Mucosa of rectum (tissue), 2 donors: ENCODE results near the gene ULK4.
"Not testable (repeated sequence)": the region's sequence is repeated elsewhere in the genome, so short reads cannot be mapped to it uniquely, and the experiment has no call there.

Source experiments
- H3K27ac ChIP-seq, 2 donors: one replicate each; pipeline ENCODE4 v1.7.0; 2013; ENCODE audit warnings: inconsistent platforms in 2 of 2, low read depth in 2 of 2, low read length in 2 of 2
- H3K27me3 ChIP-seq, 2 donors: one replicate each; pipeline ENCODE4 v1.7.0; 2013; ENCODE audit warnings: low read length in 2 of 2; ENCODE audit not compliant: control insufficient read depth in 2 of 2, insufficient read depth in 2 of 2
- H3K36me3 ChIP-seq, 2 donors: one replicate each; pipeline ENCODE4 v1.7.0; 2013; ENCODE audit warnings: low read length in 2 of 2; ENCODE audit not compliant: control insufficient read depth in 2 of 2, insufficient read depth in 2 of 2
- H3K4me1 ChIP-seq, 2 donors: one replicate each; pipeline ENCODE4 v1.7.0; 2013; ENCODE audit warnings: low read length in 2 of 2, mild to moderate bottlenecking in 1 of 2; ENCODE audit not compliant: control insufficient read depth in 2 of 2, insufficient read depth in 2 of 2
- H3K4me3 ChIP-seq, 2 donors: one replicate each; pipeline ENCODE4 v1.7.0; 2013; ENCODE audit warnings: low read length in 2 of 2
- H3K9ac ChIP-seq, 2 donors: one replicate each; pipeline ENCODE4 v1.7.0; 2013; ENCODE audit warnings: low read length in 2 of 2, low read depth in 1 of 2, mild to moderate bottlenecking in 1 of 2
- H3K9me3 ChIP-seq, 2 donors: one replicate each; pipeline ENCODE4 v1.7.0; 2013; ENCODE audit warnings: low read length in 2 of 2; ENCODE audit not compliant: control insufficient read depth in 2 of 2
- donor health status: healthy.
- donor health status: Normal muscosa, but diverticular disease.

The ULK4 gene

DNA sequence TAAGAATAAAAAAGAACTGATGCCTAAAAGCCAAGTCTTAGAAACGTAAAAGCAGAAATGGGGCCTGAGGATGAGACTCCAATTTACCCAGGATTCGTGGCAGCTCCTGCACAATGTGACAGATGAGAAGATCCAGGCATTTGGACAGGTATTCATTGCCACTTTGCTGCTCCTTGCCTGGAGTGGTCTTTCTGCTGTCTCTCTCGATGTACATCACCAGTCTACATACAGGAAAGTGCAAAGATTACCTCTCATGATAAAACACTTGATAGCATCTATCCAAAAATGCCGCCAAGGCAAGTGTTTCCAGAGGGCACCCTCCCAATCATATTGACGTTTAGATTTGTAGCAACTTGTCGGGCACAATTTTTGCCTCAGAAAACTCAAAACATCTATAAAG is 244.3 kb downstream of the ULK4 start:
- H3K9ac ChIP-seq = no peak overlapping the region
- no peaks in the 10 kb centered on the region for H3K9me3 ChIP-seq

DNA sequence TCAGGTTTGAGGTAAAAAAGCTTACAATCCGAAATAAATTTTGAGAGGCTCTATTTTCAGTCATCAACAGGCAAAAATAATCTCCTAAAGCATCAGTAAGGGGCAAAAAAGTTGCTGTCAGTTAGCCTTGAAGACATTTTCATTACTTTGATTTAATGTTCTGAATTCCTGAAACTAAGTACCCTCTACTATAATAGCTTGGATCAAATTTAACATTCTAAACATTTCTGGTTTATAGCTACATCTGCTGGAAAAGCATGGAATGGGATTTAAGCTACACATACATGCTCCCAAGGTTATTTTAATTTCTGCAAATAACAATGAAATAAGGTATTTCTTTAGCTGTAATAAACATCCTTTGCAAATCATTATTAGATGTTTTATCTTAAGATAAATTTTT is 245.4 kb downstream of the ULK4 start:
- H3K4me3 ChIP-seq = no peak overlapping the region
- H3K36me3 ChIP-seq = no peaks in the 10 kb centered on the region
- H3K9me3 ChIP-seq = no peaks in the 10 kb centered on the region
- no peaks in the 10 kb centered on the region for H3K4me1 ChIP-seq
- no peak overlapping the region for H3K27ac ChIP-seq
- no peak overlapping the region for H3K9ac ChIP-seq
- no peaks in the 10 kb centered on the region for H3K27me3 ChIP-seq

More for the DNA sequence above, 244.3 kb downstream of the ULK4 start:
- no peaks in the 10 kb centered on the region for H3K4me1 ChIP-seq
- no peak overlapping the region for H3K4me3 ChIP-seq
- H3K27me3 ChIP-seq = no peaks in the 10 kb centered on the region
- H3K36me3 ChIP-seq = no peaks in the 10 kb centered on the region
- no peak overlapping the region for H3K27ac ChIP-seq

DNA sequence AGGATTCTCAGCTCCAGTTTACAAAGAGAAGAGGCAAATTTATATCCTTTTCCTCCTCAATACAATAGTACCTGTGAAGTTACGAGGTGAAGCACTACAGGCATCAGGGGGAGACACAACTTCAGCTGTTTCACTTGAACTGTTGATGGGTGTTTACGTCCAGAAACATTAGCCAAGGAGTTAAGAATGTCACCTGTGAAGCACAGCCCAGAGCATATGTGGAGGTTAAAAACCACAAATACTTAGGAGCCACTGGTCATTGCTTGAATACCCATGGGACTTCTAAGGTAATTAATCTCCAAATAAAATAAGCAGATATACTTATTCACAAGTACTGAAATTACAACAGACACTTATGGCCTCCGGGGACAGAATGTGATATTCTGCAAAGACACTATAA is 246.5 kb downstream of the ULK4 start:
- H3K9me3 ChIP-seq = no peaks in the 10 kb centered on the region
- no peaks in the 10 kb centered on the region for H3K27me3 ChIP-seq
- H3K4me1 ChIP-seq = no peaks in the 10 kb centered on the region
- H3K36me3 ChIP-seq = no peaks in the 10 kb centered on the region
- H3K27ac ChIP-seq = no peak overlapping the region
- H3K4me3 ChIP-seq = no peak overlapping the region
- no peak overlapping the region for H3K9ac ChIP-seq

DNA sequence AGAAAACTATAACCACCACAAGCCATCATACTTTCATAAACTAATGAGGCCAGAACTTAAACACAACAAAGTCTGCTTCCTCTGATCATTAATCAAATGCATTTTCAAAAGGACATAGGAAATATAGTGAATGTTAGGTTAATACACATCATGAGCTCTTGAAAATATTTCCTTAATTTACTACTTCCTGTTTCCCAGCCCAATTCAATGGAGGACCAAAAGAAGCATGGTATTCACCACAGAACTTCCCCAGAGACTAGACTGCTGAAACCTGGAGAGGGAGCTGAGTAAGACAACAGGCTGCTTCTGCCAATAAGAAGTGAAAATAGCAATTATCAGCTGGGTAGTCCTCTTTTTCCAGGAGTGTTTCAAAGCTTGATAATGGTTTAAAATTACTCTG is 250.3 kb downstream of the ULK4 start:
- Histone ChIP-seq H3K4me3 (no peak overlapping the region), H3K4me1 (no peaks in the 10 kb centered on the region), H3K27me3 (no peaks in the 10 kb centered on the region)

DNA sequence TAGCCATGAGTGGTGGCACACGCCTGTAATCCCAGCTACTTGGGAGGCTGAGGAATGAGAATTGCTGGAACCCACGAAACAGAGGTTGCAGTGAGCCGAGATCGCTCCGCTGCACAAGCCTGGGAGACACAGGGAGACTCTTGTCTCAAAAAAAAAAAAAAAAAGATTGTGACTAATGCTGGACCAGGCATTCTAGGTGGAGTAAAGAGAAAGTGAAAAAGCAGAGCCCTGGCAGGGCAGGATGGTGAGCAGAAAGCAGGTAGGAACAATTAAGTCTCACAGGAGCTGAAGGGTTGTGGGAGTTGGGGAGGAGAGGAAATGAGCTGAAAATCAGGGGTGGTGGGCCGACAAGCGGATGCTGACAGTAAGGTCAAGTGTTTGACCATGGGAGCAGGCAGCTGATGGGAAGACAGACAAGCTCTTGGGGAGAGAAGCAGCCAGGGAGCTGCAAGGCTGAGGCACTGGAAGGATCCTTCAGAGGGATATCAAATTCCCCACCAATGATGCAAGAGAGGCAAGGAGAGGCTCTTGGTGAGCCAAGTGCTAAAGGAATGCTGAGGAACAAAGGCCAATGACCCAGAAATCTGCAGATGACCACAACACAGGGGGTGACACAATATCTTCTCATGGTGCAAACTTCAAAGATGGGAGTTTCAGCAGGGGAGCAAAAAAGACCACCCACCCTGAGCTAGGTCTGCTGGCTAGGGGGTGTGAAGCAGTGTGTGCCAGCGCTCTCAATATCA is 251.1 kb downstream of the ULK4 start:
- Histone ChIP-seq H3K4me1 (no peaks in the 10 kb centered on the region), H3K4me3 (no peak overlapping the region), H3K36me3 (no peaks in the 10 kb centered on the region), H3K27ac (no peak overlapping the region), H3K9me3 (no peaks in the 10 kb centered on the region), H3K9ac (no peak overlapping the region), H3K27me3 (no peaks in the 10 kb centered on the region)

More for the DNA sequence above, 250.3 kb downstream of the ULK4 start:
- H3K9ac ChIP-seq = no peak overlapping the region
- H3K36me3 ChIP-seq = no peaks in the 10 kb centered on the region
- no peak overlapping the region for H3K27ac ChIP-seq
- no peaks in the 10 kb centered on the region for H3K9me3 ChIP-seq

DNA sequence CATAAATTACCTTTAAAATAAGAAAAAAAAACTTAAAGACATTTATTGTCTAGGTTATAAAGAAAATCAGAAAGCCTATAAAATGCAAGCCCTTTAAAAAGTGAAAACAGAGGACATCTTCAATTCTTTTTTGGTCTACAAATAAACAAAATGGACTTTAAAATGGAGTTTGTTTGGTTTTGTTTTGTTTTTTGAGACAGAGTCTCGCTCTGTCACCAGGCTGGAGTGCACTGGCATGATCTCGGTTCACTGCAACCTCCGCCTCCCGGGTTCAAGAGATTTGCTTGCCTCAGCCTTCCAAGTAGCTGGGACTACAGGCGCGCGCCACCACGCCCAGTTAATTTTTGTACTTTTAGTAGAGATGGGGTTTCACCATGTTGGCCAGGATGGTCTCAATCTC is 252.7 kb downstream of the ULK4 start:
- H3K4me3 ChIP-seq, H3K27ac ChIP-seq, H3K4me1 ChIP-seq: not testable (repeated sequence)

DNA sequence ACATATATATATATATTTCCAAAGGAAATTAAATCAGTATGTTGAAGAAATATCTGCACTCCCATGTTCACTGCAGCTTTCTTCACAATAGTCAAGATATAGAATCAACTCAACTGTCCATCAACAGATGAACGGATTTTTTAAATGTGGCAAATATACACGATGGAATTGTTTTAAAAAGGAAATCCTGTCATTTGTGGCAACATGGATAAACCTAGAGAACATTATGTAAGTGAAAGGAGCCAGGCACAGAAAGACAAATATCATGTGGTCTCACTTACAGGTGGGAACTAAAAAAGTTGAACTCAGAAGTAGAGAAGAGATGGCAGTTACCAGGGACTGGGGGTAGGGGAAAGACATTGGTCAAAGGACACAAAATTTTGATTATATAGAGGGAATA is 253.7 kb downstream of the ULK4 start:
- Histone ChIP-seq H3K27me3 (no peaks in the 10 kb centered on the region), H3K36me3 (no peaks in the 10 kb centered on the region), H3K9me3 (no peaks in the 10 kb centered on the region), H3K27ac (no peak overlapping the region), H3K9ac (no peak overlapping the region), H3K4me1 (no peaks in the 10 kb centered on the region), H3K4me3 (no peak overlapping the region)

More for the DNA sequence above, 252.7 kb downstream of the ULK4 start:
- H3K9ac ChIP-seq, H3K9me3 ChIP-seq, H3K27me3 ChIP-seq, H3K36me3 ChIP-seq: not testable (repeated sequence)

DNA sequence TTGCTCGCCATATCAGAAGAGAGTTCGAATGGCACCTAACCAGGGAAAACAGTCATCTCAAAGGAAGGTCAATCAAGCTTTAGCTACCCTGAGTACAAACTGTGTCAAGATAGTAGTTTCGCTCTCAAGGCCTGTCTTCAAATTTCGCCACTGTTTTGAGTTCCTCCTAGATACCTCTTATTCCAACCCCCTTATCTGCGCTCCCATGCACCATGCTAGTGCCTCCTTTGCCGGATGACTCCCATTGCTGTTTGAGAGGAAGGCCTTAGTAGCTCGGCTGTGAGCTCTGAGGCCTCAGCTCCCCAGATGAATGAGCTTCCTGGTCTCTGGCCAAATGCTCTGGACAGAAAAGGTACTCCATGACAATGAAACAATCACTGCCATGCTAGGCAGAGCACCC is 256.0 kb downstream of the ULK4 start:
- H3K36me3 ChIP-seq = no peaks in the 10 kb centered on the region
- H3K27ac ChIP-seq = no peak overlapping the region
- no peaks in the 10 kb centered on the region for H3K9me3 ChIP-seq
- no peaks in the 10 kb centered on the region for H3K4me1 ChIP-seq
- no peaks in the 10 kb centered on the region for H3K27me3 ChIP-seq
- H3K9ac ChIP-seq = no peak overlapping the region
- H3K4me3 ChIP-seq = no peak overlapping the region

DNA sequence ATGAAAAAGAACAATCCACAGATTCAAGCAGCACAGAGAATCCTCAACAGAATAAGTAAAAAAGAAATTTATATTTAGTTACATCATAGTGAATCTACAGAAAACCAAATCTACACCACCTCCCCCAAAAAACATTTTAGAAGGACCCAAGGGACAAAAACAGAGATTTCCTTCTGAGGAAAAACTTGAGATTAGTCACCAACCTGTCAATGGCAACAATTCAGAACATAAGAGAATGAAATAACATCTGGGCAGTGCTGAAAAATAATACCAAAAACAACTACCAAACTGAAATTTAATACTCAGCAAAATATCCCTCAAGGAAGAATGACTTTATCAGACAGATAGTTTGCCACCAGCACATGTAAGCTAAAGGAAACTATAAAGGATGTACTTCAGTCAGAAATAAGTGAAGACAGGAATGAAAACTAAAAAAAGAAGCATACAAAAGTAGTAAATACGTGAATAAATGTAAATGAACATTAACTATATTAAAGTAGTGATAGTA is 260.7 kb downstream of the ULK4 start:
- Histone ChIP-seq H3K9ac (no peak overlapping the region), H3K27ac (no peak overlapping the region), H3K9me3 (no peaks in the 10 kb centered on the region), H3K4me3 (no peak overlapping the region), H3K27me3 (no peaks in the 10 kb centered on the region), H3K36me3 (no peaks in the 10 kb centered on the region), H3K4me1 (no peaks in the 10 kb centered on the region)

DNA sequence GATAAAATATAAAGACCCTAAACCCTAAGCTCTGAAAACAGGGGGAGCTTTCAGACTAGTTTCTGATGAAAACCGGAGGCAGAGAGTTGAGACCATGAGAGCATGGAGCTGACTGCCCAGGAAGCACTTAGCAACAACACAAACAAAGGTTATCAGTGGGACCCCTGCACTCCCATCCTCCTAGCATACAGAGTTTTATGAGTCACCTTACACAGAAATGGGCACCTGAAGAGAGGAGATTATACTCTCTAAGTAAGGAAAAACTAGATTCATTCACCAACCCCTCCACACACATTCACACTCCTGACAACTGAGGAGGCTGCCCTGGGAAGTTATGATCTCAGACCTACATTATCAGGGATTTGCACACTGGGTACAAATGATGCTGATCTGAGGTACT is 261.7 kb downstream of the ULK4 start:
- Histone ChIP-seq H3K9me3 (no peaks in the 10 kb centered on the region), H3K27me3 (no peaks in the 10 kb centered on the region), H3K9ac (no peak overlapping the region), H3K4me1 (no peaks in the 10 kb centered on the region), H3K27ac (no peak overlapping the region), H3K36me3 (no peaks in the 10 kb centered on the region), H3K4me3 (no peak overlapping the region)
